Panc1 (cell line): ENCODE measurements around the gene SPRED3. TPM values are rescaled to one million over a fixed set of nuclear protein-coding genes. Genes with fewer than 3 reads are reported as not detected.
"Not testable (repeated sequence)": the region's sequence is repeated elsewhere in the genome, so short reads cannot be mapped to it uniquely, and the experiment has no call there.

ENCODE experiments used
- ATAC-seq: fragments of 200-7000 bp; cut with Tn5 transposase; 2 replicates; pipeline ENCODE4 v1.9.1; 2020; ENCODE audit warnings: mild to moderate bottlenecking, moderate library complexity
- BruUV-seq: library from RNA; stranded (reverse); fragments of 400-500 nt; replicated peaks from 2 replicates; lab custom pipeline; 2021; lab: Mats Ljungman, UMichigan
- CTCF ChIA-PET: fragments of 300-600 bp; sonication (Branson Sonifier 250); formaldehyde crosslinking; loops from one replicate; lab custom pipeline; 2022; ENCODE audit warnings: antibody characterized with exemption; lab: Charles Lee
- POLR2A ChIA-PET: fragments of 300-600 bp; sonication (Branson Sonifier 250); formaldehyde crosslinking; loops from one replicate; lab custom pipeline; 2022; ENCODE audit warnings: antibody characterized with exemption; lab: Charles Lee
- DNase-seq: peaks from one replicate; pipeline ENCODE4 v3.0.0-alpha.2; 2010; ENCODE audit warnings: low read depth, low spot score
- H3K27ac ChIP-seq: 2 replicates; pipeline ENCODE4 v1.5.1; 2011; ENCODE audit warnings: mild to moderate bottlenecking, low read length, inconsistent platforms
- H3K27me3 ChIP-seq: fragments of 200-500 bp; sonication (Bioruptor generic); 2 replicates; pipeline ENCODE4 v1.6.0; 2014; ENCODE audit warnings: low read length, inconsistent platforms; ENCODE audit not compliant: control insufficient read depth, insufficient read depth
- H3K36me3 ChIP-seq: fragments of 200-500 bp; sonication (Bioruptor generic); 2 replicates; pipeline ENCODE4 v1.5.1; 2014; ENCODE audit warnings: inconsistent platforms, mild to moderate bottlenecking, low read length, moderate library complexity; ENCODE audit not compliant: control insufficient read depth, insufficient read depth
- H3K4me1 ChIP-seq: 2 replicates; pipeline ENCODE4 v1.5.1; 2011; ENCODE audit warnings: inconsistent platforms, mild to moderate bottlenecking, low read length, moderate library complexity; ENCODE audit not compliant: control insufficient read depth, insufficient read depth
- H3K4me3 ChIP-seq, 2 experiments: 2 replicates each; pipeline ENCODE4 v1.5.1; 2011 to 2012; ENCODE audit warnings: low read depth in 2 of 2, low read length in 2 of 2, mild to moderate bottlenecking in 2 of 2, inconsistent platforms in 1 of 2, moderate library complexity in 1 of 2
- H3K9me3 ChIP-seq: fragments of 200-500 bp; sonication (Bioruptor generic); 2 replicates; pipeline ENCODE4 v1.5.1; 2014; ENCODE audit warnings: low read depth, mild to moderate bottlenecking, inconsistent platforms, low read length, moderate library complexity; ENCODE audit not compliant: control insufficient read depth, insufficient read depth
- CTCF ChIP-seq: fragments of 450-650 bp; IDR thresholded peaks from 2 replicates; pipeline ENCODE4 v1.5.1; 2017; ENCODE audit warnings: mild to moderate bottlenecking
- POLR2AphosphoS5 ChIP-seq: IDR thresholded peaks from 2 replicates; pipeline ENCODE4 v1.6.1; 2012; ENCODE audit warnings: mild to moderate bottlenecking, low read depth, low read length, moderate library complexity
- REST ChIP-seq, 2 experiments: IDR thresholded peaks; 2 replicates each; pipeline ENCODE4 v1.6.1; 2011 to 2012; ENCODE audit warnings: low read depth in 2 of 2, control low read depth in 1 of 2, low read length in 1 of 2, mild to moderate bottlenecking in 1 of 2, moderate library complexity in 1 of 2; ENCODE audit not compliant: insufficient read depth in 1 of 2
- SIN3A ChIP-seq: IDR thresholded peaks from 2 replicates; pipeline ENCODE4 v1.6.1; 2012; ENCODE audit warnings: low read depth, mild to moderate bottlenecking, low read length, moderate library complexity, borderline replicate concordance; ENCODE audit not compliant: insufficient read depth
- TCF7L2 ChIP-seq: IDR thresholded peaks from 2 replicates; pipeline ENCODE4 v1.6.1; 2011; ENCODE audit warnings: mild to moderate bottlenecking, low read depth, low read length, inconsistent platforms
- in situ Hi-C: cut with HindIII; loops from 2 replicates; pipeline ENCODE4 v1.10.0; 2016; ENCODE audit warnings: low sequenced_read_pairs, low pct_unique_long_range_greater_than_20kb
- intact Hi-C: fragments of 100-400 bp; cut with micrococcal nuclease; formaldehyde crosslinking; loops from one replicate; pipeline ENCODE4 v1.10.0; 2022; ENCODE audit not compliant: unreplicated experiment
- total RNA-seq: library from RNA; stranded (reverse); gene quantifications from one replicate; pipeline ENCODE4 v1.2.1, GENCODE V29; 2021; ENCODE audit not compliant: unreplicated experiment

SPRED3 gene
- total RNA-seq, 1 experiment from 2014 or later, result 3.8 TPM

DNA sequence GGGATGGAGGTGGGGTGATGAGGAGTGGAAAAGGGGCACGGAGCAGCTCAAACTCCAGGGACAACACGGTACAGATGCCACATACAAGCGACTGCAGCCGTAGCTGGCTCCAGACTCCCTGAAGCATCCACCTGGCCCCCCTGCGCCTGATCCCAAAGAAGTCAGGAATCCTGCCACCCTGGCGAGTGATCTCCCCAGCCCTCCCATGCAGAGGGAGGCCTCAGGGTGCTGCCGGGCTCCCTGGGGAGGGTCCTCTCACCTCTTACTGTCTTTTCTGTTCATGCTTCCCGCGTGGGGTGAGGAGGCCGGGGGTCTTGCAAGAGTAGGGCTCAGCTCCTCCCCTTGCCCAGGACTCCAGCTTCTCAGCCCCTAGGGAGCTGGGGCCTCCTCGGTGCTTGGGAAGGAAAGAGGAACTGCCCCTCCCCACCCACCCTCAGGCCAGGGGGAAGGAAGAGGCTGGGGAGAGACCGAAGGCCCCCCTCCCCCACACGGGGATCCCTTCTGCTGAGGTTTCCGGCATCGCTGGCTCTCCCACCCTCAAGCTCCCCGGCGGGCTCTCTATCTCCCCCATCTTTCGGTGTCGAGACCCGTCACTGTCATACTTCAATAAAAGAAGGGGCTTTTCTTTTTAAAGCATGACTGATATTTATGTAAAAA is 37.4 kb downstream of the SPRED3 start, which contains the start of gene RASGRP4:
TSS of gene RASGRP4 (minus strand) at position 410 of the 657 bp plus-strand sequence. CDS start at position 282, 128 bp downstream.
- ATAC-seq (no peak), DNase-seq (no peak)
- Histone ChIP-seq H3K36me3 (no peaks in the 10 kb centered on the region), H3K4me3 (no peak within 1 kb of the TSS), H3K4me1 (no peaks in the 10 kb centered on the region), H3K9me3 (no peaks in the 10 kb centered on the region), H3K27ac (no peak within 1 kb of the TSS), H3K27me3 (no peaks in the 10 kb centered on the region)
- in situ Hi-C loops, result no loop called here
- CTCF ChIA-PET, result no interaction called here
- no peak for TF ChIP-seq REST (IDR thresholded peaks at IDR 0.05; ENCODE audit: insufficient read depth in 1 of 2, low read depth in 2 of 2, low read length in 1 of 2)
- no peak for TF ChIP-seq SIN3A
- no peak for TF ChIP-seq TCF7L2
- TF ChIP-seq CTCF, result no peak
- no peak for TF ChIP-seq POLR2AphosphoS5
- intact Hi-C loops, result no loop called here
- no TSS peak for BruUV-seq
- POLR2A ChIA-PET, result no interaction called here

DNA sequence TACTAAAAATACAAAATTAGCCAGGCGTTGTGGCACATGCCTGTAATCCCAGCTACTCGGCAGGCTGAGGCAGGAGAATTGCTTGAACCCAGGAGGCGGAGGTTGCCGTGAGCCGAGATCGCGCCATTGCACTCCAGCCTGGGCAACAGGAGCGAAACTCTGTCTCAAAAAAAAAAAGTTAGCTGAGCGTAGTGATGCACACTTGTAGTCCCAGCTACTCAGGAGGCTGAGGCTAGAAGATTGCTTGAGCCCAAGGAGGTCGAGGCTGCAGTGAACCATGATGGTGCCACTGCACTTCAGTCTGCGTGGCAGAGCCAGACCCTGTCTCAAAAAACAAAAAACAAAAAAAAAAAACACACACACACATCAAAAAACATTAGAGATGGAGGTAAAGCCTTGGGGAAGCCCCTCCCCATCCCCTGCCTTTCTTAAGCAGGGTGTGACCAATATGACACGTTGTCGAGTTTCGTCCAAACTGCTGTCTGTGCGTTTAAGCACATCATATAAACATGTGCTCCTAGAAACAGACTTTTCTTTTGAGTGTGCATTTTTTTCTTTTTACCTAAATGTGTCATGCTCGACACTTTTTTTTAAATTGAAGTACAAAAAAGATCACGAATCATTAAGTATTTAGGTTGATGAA is 38.7 kb downstream of the SPRED3 start:
- H3K4me3 ChIP-seq, POLR2A ChIA-PET, DNase-seq, in situ Hi-C loops, H3K9me3 ChIP-seq, H3K4me1 ChIP-seq, H3K27me3 ChIP-seq, H3K27ac ChIP-seq, H3K36me3 ChIP-seq, BruUV-seq, intact Hi-C loops, ATAC-seq: not testable (repeated sequence)
- CTCF ChIA-PET, result interaction anchor here (0.7 kb wide), 1 partner anchor 17 kb away, joined by 3 read pairs; no protein-coding TSS in a partner anchor
